G401.6 (cell line): ENCODE data around the gene ITGA2.
"Not testable (repeated sequence)": the region's sequence is repeated elsewhere in the genome, so short reads cannot be mapped to it uniquely, and the experiment has no call there.

Experiments
- FAIRE-seq: peaks from 2 replicates; lab custom pipeline; 2012; peaks lifted over from hg19 to GRCh38; lab: Jason Lieb, UNC

ITGA2 gene

GRCh38 chr5:52989025-52989780, at the start of gene ITGA2:
TSS of gene ITGA2 (plus strand) at chr5:52989352. CDS start at chr5:52989469, 117 bp downstream.
- no peak for FAIRE-seq

- no peak for FAIRE-seq
Observed at GRCh38 chr5:52943285-52943684, 45.9 kb upstream of the ITGA2 start.

DNA sequence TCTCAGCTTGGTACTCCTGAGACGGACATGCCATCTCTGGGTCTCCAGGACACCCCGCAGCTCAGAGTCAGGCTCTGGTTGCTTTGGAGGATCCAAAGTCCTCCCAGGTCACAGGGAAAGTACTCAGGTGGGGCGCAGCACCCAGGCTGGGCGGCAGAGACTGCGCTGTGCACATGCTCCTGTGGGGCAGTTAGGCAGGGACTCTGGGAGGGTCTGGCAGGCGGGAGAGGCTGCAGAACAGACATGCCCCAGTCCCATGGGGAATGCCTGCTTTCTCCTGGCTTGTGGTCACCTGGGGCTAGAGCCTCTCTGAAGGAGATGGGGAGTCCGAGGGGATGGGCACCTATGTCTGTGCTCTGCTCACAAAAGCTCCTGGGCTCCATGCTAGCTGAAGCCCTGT, 45.3 kb upstream of the ITGA2 start:
- no peak for FAIRE-seq

DNA sequence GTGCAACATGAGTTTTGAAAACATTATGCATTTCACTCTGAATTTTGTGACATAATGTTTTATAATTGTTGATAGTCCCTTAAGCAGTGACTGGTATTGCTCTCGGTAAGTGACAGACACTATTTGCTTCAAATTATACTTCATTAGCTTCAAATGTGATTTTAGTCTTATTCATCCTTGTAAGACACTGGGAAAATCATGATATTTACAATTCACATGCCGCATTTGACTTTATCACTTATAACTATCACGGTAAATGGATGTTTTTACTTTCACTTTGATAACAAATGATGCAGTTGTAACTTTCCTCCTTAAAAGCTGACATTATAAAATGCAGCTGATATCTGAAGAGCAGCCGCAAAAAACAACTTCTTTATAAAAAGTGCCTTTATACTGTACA, 44.1 kb upstream of the ITGA2 start:
- no peak for FAIRE-seq

DNA sequence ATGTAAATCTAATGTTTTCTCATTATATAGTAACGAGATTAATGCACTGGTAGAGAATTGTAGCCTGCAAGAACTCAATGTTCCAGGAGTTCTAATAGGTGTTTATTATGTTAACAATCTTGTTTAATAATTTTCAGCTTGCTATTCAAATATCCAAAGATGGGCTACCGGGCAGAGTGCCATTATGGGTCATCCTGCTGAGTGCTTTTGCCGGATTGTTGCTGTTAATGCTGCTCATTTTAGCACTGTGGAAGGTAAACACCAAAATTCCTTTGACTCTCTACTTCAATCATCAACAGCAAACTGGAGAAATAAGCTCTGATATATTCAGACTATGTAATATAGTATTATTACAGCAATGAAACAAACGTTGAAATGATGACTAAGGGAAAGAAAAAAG, 41.9 kb upstream of the ITGA2 start:
- FAIRE-seq = no peak

DNA sequence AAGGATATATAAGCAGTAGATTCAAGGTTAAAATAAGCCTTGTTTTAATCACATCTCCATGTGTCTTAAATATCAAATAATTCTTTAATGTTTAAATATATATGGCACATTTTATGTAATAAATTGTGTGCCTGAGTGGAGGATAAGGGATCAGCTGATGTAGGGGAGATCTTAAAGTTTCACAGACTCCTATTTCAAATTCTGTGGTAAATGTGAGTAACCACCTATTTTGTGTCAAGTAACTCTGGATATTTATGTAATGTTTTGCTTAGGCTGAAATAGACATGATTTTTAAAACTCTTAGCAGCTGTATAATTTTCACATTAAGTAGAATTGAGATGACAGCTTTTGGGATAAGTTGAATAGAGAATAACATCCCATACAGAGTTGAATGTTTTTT, 41.3 kb upstream of the ITGA2 start:
- FAIRE-seq = no peak

DNA sequence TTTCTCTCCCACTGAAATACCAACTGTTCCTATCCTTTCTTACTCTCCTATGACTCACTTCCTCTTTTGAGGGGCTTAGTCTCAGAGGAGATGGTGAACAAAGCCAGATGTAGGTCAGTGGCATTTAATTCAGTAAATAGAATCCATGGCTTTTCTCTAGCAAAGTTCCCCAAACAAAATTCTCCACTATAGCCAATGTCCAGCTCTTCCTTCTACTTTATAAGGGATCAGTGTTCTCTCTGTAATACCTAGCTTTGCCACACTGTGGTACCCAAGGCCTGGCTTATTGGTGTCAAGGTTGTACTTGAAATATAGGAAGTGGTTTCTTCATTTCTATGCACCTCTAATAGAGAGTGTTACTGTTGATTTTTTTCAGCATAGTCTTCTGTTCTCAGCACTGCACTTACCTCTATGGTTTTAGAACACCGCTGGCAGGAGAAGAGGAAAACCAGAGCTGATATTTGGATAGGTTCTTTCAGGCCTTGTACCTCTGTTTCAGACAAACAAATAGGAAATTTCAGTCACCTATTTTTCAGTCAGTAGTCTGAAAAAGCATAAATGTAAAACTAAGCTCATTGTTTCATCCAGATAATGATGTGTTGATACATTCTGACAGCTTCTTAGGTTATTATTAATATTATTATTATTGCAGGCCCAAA, 40.6 kb upstream of the ITGA2 start:
- FAIRE-seq = peak; percentile 69

DNA sequence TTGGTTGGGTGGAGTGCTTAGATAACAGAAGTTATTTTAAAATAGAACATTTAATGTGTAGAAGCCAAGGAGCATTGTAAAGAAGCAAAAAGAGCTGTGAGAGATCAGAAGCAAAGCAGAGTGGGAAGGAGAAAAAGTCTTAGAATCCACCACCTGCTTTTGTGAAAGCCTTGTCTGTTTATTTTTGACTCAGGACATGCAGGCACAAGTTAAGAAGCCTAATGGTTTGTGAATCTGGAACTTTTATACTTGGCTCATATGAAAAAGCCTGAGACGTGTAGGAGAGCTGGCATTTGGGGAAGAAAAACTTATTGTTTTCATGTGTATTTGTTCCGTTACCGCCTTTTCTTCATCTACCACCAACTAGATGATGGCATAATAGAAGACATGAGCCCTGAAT, 38.5 kb upstream of the ITGA2 start:
- FAIRE-seq = no peak

- FAIRE-seq = peak; percentile 57
Observed at GRCh38 chr5:52952483-52952882, 36.7 kb upstream of the ITGA2 start.

DNA sequence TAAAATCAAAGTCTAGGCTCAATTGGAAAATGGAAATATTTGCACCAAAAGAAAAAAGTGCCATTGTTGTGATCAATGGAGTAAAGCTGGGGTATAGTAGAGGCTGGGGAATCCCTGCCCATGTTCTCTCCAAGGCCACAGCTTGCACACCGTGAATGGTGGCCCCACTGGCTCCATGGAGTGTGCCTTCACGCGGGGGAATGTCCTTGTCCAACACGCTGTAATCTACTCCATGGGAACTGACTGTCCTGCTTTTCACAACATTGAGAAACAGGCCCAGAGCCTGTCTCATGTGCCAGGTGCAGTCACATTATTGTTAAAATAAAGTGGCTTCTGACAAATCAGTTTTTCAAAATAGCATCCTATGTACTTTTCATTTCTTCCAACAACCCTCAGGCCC, 33.1 kb upstream of the ITGA2 start:
- no peak for FAIRE-seq

GRCh38 chr5:52956915-52957747, 32.0 kb upstream of the ITGA2 start:
- FAIRE-seq = no peak

DNA sequence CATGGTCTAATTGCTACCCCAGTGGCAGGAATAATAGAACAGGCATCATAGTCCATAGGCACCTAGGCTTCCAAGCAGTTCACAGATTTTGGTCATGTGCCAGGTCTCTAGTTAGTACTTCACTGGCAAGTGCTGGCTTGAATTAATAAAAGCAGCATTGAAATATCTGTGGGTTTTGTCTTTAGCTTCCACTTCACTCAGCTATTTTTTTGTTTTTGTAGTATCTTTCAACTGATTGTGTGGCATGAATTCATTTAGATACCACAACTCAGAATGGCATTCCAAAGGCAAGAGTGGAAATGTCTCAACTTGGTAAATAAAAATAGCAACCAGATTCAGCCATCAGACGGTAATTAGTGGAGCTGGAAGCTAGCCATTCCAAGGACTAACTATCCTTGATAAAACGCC, 27.9 kb upstream of the ITGA2 start:
- no peak for FAIRE-seq

GRCh38 chr5:52963636-52964035, 25.5 kb upstream of the ITGA2 start:
- FAIRE-seq = no peak

GRCh38 chr5:52964138-52964537, 25.0 kb upstream of the ITGA2 start:
- FAIRE-seq = no peak

DNA sequence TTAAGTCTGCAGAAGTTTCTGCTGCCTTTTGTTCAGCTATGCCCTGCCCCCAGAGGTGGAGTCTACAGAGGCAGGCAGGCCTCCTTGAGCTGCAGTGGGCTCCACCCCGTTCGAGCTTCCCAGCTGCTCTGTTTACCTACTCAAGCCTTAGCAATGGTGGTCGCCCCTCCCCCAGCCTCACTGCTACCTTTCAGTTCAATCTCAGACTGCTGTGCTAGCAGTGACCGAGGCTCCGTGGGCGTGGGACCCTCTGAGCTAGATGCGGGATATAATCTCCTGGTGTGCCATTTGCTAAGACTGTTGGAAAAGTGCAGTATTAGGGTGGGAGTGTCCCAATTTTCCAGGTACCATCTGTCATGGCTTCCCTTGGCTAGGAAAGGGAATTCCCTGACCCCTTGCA, 13.0 kb upstream of the ITGA2 start:
- FAIRE-seq = not testable (repeated sequence)

DNA sequence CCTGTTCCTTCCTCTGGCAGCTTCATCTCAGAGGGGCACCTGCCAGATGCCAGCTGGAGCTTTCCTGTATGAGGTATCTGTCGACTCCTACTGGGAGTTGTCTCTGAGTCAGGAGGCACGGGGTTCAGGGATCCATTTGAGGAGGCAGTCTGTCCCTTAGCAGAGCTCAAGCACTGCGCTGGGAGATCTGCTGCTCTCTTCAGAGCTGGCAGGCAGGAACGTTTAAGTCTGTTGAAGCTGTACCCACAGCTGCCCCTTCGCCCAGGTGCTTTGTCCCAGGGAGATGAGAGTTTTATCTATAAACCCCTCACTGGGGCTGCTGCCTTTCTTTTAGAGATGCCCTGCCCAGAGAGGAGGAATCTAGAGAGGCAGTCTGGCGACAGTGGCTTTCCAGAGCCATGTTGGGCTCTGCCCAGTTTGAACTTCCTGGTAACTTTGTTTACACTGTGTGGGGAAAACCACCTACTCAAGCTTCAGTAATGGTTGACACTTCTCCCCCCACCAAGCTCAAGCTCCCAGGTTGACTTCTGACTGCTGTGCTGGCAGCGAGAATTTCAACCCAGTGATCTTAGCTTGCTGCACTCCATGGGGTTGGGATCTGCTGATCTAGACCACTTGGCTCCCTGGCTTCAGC, 11.8 kb upstream of the ITGA2 start:
- no peak for FAIRE-seq

DNA sequence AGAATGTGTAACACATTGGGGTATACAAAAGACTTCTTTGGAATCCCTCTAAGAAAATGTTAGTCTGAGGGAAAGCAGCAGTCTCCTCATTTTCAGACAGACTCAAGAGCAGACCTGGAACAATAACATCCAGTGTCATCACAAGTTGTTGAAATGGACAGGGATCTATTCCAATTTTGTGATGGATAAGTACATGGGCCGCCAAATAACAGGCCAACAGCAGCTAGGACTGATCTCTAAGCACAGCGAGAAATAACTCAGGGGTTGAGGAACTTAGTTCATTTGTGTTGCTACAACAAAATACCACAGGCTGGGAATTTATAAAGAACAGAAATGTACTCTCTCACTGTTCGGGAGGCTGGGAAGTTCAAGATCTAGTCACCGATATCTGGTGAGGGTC, 7.6 kb upstream of the ITGA2 start:
- FAIRE-seq = no peak

DNA sequence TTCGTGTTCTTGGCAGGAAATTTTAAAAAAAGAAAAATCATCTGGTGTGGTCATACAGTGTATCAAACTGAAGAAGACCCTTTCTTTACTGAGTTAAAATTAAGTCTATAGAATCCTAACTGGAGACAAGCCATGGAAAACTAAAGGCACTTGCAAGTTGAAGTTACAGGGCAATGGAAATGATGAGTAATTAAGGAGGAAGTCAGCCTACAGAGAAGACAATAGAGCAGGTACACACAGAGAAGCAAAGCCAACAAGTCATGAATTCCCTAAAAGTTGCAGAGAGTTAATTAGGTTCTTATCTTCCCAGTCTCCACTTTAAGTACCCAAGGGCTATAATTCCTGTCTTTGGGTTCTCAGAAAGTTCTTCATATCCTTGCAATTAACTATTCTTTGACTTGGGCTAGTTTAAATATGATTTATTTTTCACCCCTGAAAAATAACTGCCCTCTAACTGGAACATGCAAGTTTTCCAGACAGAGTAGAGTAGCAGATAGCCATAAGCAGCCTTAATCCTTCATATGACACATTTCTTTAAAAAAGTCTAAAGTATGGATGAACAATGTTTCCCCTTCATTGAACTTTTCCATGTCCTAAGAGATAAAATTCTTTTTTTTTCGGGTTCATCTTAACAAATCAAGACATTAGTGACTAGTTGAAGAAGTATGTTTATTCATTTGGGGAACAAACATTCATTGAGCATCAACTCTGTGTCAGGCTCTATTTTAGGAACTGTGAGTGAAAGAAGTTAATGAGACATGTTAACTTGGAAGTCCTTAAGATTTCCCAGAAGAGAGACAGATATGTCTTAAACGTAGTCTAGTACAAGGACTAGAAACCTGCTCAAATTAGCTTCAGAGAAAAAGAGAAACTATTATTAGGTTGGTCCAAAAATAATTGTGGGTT, 5.2 kb upstream of the ITGA2 start:
- FAIRE-seq = no peak

DNA sequence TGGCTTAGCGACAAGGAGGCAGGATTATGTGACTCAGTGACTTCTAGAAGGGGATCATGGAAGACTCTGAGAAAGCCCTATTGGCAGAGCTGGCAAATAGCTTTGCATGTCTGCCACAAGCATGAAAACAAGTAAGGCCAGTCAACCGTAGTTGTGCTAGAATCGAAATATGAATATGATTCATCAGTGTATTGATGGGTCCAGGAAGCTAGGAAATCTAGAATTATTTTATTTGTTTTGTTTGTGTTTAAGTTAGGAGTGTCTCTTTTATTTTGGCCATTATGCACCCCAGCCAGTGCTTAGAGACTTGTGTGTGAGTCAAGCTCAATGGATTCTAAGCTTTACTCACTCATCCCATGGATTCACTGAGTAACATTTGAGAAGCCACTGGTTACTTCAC, 3.8 kb upstream of the ITGA2 start:
- FAIRE-seq = no peak

DNA sequence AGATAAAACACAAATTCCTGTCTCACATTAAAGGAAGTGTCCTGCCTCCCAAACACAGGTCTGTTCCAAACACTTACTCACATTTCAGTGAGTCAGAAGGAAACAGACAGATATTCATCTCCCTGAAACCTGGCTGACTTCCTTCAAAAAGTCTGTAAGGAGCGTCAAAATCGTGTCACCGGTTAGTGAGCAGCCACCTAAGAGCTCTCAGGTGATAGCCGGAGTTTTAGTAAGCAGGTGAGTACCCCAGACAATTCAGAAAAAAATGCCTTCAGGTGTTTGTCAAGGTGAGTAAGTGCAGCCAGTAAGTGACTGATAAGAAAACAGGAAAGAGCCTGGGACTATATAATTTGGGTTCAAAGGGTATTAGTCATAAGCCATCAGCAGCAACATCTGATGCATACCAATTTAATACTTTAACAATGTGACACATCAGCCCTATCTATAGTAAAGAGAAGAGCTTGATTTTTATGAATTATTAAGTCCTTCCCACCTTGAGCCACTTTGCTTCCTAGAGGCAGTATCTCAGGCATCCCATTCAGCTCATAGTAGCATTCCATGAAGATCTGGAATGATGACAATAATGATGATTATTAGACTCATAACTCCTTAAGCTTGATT, 1.3 kb upstream of the ITGA2 start:
- FAIRE-seq = no peak

GRCh38 chr5:52988335-52989024, 672 bp upstream of the ITGA2 start:
- no peak for FAIRE-seq
